GM08714 (cell line): ENCODE data around the gene FNDC1.

Experiments
- H3K4me3 ChIP-seq: fragments of 200-500 bp; sonication (Bioruptor generic); 2 replicates; pipeline ENCODE4 v1.5.1; 2014; ENCODE audit warnings: mild to moderate bottlenecking, low read length, inconsistent platforms
- ZNF274 ChIP-seq: IDR thresholded peaks from 2 replicates; pipeline ENCODE4 v1.6.1; 2012; ENCODE audit warnings: mild to moderate bottlenecking, low read depth, low read length

Gene FNDC1

DNA sequence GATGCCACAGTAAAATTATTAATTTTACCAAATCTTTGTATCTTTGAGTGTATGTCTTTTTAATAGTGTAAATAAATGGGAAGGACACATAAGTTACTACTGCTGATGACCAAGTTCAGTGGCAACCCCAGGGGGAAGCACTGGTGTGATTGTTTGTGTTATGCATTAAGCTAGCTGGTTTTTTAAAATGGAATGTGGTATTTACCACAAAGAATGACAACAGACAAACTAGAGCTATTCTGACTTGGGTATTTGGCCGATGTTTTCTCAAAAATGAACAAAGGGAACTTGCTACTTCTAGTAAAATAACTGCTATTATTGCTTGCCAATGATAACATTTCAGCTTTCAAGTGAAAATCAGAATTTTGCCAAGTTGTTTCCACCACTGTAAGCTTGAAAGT is 2.9 kb downstream of the FNDC1 start:
- no peak overlapping the region for H3K4me3 ChIP-seq
- TF ChIP-seq ZNF274: no peak

GRCh38 chr6:159174263-159174969 is 5.2 kb downstream of the FNDC1 start:
- TF ChIP-seq ZNF274: no peak
- H3K4me3 ChIP-seq: no peak overlapping the region

DNA sequence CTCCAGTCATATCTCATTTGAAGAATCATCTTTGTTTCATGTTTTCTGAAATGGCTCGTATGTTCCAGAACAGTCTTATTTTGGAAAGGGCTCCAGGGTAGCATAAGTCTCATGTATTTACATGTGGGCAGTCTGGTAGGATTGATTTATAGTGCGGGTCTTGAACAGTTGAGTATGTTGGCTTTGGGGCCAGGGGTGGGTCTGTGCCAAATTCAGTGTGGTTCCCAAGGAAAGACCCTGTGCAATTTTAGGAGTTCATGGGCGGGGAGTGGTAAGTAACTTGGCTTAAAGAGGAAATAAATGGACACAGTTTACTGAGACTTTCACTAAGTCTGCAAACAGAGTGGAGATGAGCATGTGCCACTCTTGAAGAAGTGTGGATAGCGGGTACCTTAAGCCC is 7.7 kb downstream of the FNDC1 start:
- no peak overlapping the region for H3K4me3 ChIP-seq
- no peak for TF ChIP-seq ZNF274

GRCh38 chr6:159178847-159179246 is 9.6 kb downstream of the FNDC1 start:
- H3K4me3 ChIP-seq: no peak overlapping the region
- TF ChIP-seq ZNF274: no peak

GRCh38 chr6:159180001-159180400 is 10.8 kb downstream of the FNDC1 start:
- no peak for TF ChIP-seq ZNF274
- H3K4me3 ChIP-seq: no peak overlapping the region

- no peak for TF ChIP-seq ZNF274
- no peak overlapping the region for H3K4me3 ChIP-seq
Observed at GRCh38 chr6:159181914-159182313, 12.7 kb downstream of the FNDC1 start.

DNA sequence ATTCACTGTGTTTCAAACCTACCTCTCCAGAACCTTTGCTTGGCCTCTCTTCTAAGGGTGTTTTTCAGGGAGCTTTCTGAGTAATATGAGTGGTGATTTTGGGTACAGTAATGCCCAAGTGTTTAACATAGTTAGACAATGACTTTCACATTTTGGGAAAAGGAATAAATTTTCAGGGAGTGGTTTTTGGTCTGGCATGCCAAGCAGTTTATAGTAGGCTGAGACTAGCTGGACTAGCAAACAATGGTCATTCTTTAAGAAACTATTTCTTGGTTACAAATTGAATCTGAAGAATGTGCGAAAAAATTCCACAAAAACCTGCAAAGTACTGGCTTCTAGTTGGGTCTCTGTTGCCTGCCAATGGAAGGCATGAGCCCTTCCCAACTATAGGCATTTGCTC is 15.4 kb downstream of the FNDC1 start:
- no peak for TF ChIP-seq ZNF274
- no peak overlapping the region for H3K4me3 ChIP-seq

GRCh38 chr6:159190460-159190859 is 21.3 kb downstream of the FNDC1 start:
- TF ChIP-seq ZNF274: no peak
- no peak overlapping the region for H3K4me3 ChIP-seq

DNA sequence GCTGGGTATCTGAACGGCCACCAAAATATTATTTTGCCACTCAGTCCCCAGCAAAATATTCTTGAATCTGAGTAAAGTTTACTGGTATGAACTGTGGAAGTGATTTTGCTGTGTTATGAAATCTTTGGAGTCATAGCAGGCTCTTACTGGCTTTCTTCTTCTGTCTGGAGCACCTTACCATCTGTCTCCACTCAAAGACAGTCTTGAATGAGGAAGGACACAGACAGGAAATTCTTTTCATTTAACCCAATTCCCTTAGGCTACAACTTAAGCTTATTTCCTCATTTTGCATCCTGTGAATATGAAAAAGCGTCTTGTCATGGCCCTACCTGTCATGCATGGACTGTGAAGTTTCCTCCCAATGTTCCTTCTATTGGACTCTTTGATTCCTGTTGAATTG is 24.7 kb downstream of the FNDC1 start:
- no peak for TF ChIP-seq ZNF274
- H3K4me3 ChIP-seq: no peak overlapping the region

DNA sequence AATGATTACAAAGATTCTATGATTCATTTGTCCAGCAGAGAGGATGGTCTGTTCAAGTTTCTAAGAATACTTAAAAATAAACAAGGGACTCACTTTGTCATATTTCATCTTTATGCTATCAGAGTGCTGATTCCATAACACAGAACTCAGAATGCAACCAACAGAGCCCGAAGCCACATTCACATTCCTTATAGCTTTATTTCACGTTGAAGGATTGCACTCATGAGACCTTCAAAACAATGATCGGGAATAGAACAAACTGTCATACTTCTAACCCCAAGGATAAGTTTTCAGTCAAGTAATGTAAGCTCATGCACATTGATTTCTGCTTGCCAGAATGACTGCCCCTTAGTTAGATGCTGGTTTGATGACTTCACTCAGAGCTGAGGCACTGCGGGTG is 25.2 kb downstream of the FNDC1 start:
- TF ChIP-seq ZNF274: no peak
- no peak overlapping the region for H3K4me3 ChIP-seq

DNA sequence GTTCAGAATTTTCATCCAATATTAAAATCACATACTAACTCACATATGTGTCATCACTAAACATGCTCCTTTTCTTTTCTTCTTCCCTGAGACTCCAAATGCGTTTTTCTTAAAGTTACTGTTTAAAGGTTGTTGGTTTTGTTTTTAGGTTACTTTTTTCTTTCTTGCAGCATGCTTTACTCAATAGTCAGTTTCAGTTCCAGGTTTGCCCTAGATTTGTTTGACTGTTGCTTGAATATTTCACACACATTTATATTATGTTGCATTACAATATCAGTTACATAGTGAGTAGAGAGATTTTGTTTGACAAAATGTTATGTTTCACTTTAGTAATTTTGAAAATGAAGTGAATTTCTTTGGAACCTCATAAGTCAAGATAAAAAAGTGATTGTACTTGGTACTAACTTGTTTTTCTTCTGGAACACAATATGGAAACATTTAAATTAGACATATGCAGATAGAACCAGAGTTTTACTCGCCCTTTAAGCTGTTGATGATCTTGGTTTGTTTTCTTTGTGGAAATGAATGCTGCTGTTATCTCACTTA is 27.3 kb downstream of the FNDC1 start:
- TF ChIP-seq ZNF274: no peak
- H3K4me3 ChIP-seq: no peak overlapping the region

- TF ChIP-seq ZNF274: no peak
- H3K4me3 ChIP-seq: no peak overlapping the region
Observed at GRCh38 chr6:159197251-159197650, 28.1 kb downstream of the FNDC1 start.

DNA sequence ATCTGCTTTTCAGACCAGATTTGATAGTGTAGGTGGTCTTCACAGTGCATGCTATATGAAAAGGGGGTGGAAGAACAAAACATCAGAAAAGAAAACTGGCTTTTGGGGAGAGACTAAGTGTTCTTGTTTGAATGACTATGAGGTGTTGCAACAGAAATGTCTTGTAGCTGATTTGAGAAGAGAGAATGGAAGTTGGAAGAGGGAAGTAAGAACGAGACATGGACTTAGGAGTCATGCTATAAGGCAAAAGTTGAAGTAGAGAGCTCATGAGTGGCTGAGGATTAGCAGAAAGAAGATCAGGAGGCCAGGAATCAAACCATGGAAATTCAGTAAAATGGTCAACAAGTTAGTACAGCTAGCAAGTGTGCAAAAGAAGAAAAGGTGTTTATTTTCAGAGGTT is 32.1 kb downstream of the FNDC1 start:
- H3K4me3 ChIP-seq: no peak overlapping the region
- TF ChIP-seq ZNF274: no peak

DNA sequence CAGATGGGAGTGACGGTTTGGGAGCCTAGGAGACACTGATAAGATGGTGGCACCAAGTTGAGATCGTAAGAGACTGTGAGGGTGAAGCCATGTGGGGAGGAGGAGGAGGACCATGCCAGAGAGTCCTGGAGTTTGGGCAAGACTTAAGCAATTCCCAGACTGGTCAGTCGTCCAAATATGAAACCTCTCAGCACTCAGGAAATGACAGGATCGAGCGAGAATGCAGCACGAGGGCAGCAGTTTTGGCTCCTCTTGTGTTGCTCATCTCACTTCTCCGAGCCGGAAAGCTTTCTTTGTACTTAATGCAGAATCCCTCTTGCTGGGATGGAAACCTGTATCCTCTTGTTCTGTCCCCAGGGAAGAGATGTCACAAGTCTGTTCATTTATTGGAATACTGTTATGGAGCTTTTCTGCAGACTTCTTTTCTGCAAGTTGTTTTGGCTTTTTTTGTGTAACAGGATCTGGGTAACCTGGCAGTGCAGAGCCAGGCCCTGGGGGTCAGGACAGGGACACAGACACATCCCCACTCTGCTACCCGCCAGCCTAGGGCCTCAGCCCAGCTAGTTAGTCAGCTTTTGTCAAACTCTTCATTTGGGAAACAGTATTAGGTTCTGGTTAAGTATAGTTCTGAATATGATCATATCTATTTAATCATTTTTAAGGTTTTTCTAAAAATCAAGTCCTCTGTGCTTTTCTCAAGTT is 34.3 kb downstream of the FNDC1 start:
- H3K4me3 ChIP-seq: no peak overlapping the region
- no peak for TF ChIP-seq ZNF274

- no peak for TF ChIP-seq ZNF274
- H3K4me3 ChIP-seq: no peak overlapping the region
Observed at GRCh38 chr6:159204605-159205004, 35.4 kb downstream of the FNDC1 start.
